ENCODE measurements around the gene ZNF548.
"Not testable (repeated sequence)": the region's sequence is repeated elsewhere in the genome, so short reads cannot be mapped to it uniquely, and the experiment has no call there.

ZNF548 gene

DNA sequence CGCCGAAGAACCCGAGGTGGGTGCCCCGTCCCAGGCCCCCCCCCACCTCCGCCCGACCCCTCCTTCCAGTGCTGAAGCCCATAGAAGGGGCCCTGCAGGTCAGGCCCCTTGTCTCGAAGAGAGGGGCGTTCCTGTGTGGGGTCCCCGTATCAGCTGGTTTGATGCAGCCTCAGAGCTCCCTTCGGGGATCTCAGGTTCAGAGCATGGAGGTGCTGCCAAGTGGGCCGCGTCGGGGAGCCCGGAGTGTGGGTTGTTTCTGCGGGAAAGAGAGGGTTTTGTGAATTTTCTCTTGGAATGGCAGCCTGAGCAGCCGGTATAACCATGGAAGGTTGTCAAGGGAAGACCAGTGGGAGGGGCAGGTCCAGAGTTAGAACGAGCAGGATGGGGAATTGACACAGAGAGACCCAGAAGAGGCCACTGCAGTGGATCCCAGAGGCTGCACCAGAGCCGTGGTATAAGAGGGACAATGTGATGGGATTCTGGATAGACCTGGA is 25.9 kb upstream of the ZNF548 start:
- Histone ChIP-seq H3K27ac (ENCODE audit: low read length) (no peak overlapping the region), H3K9ac (ENCODE audit: low read depth, low read length) (peak overlapping the region; percentile 67; the same call in 1 of the 2 replicates), H3K27me3 (ENCODE audit: insufficient read depth, low read length) (no peaks in the 10 kb centered on the region), H3K36me3 (ENCODE audit: insufficient read depth, low read depth, low read length) (0 out of 2 replicates have a peak, but pooled peaks cover 3% of the 10 kb centered on the region), H3K4me3 (ENCODE audit: low read length) (peak overlapping the region; percentile 84), H3K4me1 (ENCODE audit: insufficient read depth, low read length) (no peaks in the 10 kb centered on the region), H3K9me3 (ENCODE audit: insufficient read depth, low read depth, low read length) (no peaks in the 10 kb centered on the region)

DNA sequence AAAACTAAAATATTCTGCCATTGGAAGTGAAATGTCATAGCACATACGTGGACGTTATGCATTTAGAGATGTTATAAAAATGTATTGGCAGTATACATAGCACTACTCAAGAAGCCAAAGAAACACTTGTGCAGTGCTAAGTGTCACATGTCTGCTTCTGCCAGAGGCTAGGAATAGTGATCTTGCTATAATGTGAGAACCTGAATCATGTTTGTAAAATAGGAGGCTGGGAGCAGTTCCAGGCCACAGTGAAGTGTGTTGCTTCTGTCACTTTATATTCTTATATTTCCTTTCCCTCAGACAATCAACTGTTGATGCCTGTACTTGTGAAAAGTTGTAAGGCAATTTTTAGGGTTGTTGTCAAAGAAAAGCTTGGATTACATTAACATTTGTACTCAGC is 22.9 kb upstream of the ZNF548 start:
- Histone ChIP-seq H3K27ac (ENCODE audit: low read length) (no peak overlapping the region), H3K9me3 (ENCODE audit: insufficient read depth, low read depth, low read length) (peaks cover 2% of the 10 kb centered on the region; the same call in 1 of the 2 replicates), H3K27me3 (ENCODE audit: insufficient read depth, low read length) (no peaks in the 10 kb centered on the region), H3K4me3 (ENCODE audit: low read length) (no peak overlapping the region), H3K9ac (ENCODE audit: low read depth, low read length) (no peak overlapping the region), H3K36me3 (ENCODE audit: insufficient read depth, low read depth, low read length) (peaks cover under 1% of the 10 kb centered on the region; the same call in 1 of the 2 replicates), H3K4me1 (ENCODE audit: insufficient read depth, low read length) (no peaks in the 10 kb centered on the region)

DNA sequence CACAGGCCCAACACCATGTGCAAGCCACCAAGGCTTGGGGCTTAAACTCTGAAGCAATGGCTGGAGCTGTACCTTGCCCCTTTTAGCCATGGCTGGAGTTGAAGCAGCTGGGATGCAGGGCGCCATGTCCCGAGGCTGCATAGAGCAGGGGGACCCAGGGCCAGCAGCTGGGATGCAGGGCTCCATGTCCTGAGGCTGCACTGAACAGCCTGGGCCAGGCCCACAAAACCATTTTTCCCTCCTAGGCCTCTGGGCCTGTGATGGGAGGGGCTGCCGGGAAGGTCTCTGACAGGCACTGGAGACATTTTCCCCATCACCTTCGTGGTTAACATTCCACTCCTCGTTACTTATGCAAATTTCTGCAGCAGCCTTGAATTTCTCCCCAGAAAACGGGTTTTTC is 15.5 kb upstream of the ZNF548 start:
- Histone ChIP-seq H3K4me3 (ENCODE audit: low read length) (no peak overlapping the region), H3K9me3 (ENCODE audit: insufficient read depth, low read depth, low read length) (peaks cover 51% of the 10 kb centered on the region), H3K27me3 (ENCODE audit: insufficient read depth, low read length) (no peaks in the 10 kb centered on the region), H3K9ac (ENCODE audit: low read depth, low read length) (no peak overlapping the region), H3K36me3 (ENCODE audit: insufficient read depth, low read depth, low read length) (peaks cover 40% of the 10 kb centered on the region; the same call in 1 of the 2 replicates), H3K4me1 (ENCODE audit: insufficient read depth, low read length) (no peaks in the 10 kb centered on the region), H3K27ac (ENCODE audit: low read length) (no peak overlapping the region)

DNA sequence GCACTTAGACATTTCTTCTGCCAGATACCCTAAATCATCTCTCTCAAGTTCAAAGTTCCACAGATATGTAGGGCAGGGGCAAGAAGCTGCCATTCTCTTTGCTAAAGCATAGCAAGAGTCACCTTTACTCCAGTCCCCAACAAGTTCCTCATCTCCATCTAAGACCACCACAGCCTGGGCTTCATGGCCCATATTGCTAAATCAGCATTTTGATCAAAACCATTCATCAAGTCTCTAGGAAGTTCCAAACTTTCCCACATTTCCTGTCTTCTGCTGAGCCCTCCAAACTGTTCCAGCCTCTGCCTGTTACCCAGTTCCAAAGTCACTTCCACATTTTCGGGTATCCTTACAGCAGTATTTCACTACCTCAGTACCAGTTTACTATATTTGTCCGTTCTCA is 15.0 kb upstream of the ZNF548 start:
- H3K27ac ChIP-seq (ENCODE audit: low read length); H3K9ac ChIP-seq (ENCODE audit: low read depth, low read length); H3K27me3 ChIP-seq (ENCODE audit: insufficient read depth, low read length); H3K4me3 ChIP-seq (ENCODE audit: low read length); H3K4me1 ChIP-seq (ENCODE audit: insufficient read depth, low read length): not testable (repeated sequence)
- Histone ChIP-seq H3K36me3 (ENCODE audit: insufficient read depth, low read depth, low read length) (peaks cover 40% of the 10 kb centered on the region; the same call in 1 of the 2 replicates), H3K9me3 (ENCODE audit: insufficient read depth, low read depth, low read length) (peaks cover 53% of the 10 kb centered on the region)

DNA sequence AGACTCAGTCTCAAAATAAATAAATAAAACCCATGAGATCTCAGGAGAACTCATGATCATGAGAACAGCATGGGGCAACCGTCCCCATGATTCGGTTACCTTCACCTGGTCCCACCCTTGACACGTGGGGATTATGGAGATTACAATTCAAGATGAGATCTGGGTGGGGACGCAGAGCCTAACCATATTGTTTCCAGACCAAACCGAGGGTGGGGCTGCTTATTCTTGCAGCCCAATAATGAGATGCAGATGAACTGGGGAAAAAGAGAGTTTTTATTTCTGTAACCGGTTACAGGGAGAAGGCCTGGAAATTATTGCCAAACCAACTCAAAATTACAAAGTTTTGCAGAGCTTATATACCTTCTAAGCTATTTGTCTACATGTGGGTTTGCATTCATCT is 13.5 kb upstream of the ZNF548 start:
- no peak overlapping the region for H3K4me3 ChIP-seq (ENCODE audit: low read length)
- peaks cover 40% of the 10 kb centered on the region; the same call in 1 of the 2 replicates for H3K36me3 ChIP-seq (ENCODE audit: insufficient read depth, low read depth, low read length)
- no peaks in the 10 kb centered on the region for H3K4me1 ChIP-seq (ENCODE audit: insufficient read depth, low read length)
- no peak overlapping the region for H3K9ac ChIP-seq (ENCODE audit: low read depth, low read length)
- peaks cover 61% of the 10 kb centered on the region for H3K9me3 ChIP-seq (ENCODE audit: insufficient read depth, low read depth, low read length)
- no peak overlapping the region for H3K27ac ChIP-seq (ENCODE audit: low read length)
- no peaks in the 10 kb centered on the region for H3K27me3 ChIP-seq (ENCODE audit: insufficient read depth, low read length)

DNA sequence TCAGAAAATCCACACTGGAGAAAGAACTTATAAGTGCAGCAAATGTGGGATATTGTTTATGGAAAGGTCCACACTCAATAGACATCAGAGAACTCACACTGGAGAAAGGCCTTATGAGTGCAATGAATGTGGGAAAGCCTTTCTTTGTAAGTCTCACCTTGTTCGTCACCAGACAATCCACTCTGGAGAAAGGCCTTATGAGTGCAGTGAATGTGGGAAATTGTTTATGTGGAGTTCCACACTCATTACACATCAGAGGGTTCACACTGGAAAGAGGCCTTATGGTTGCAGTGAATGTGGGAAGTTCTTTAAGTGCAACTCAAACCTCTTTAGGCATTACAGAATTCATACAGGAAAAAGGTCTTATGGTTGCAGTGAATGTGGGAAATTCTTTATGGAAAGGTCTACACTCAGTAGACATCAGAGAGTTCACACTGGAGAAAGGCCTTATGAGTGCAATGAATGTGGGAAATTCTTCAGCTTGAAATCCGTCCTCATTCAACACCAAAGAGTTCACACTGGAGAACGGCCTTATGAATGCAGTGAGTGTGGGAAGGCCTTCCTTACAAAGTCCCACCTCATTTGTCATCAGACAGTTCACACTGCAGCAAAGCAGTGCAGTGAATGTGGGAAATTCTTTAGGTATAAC is 12.0 kb upstream of the ZNF548 start:
- Histone ChIP-seq H3K36me3 (ENCODE audit: insufficient read depth, low read depth, low read length) (peaks cover 35% of the 10 kb centered on the region; the same call in 1 of the 2 replicates), H3K27ac (ENCODE audit: low read length) (no peak overlapping the region), H3K9me3 (ENCODE audit: insufficient read depth, low read depth, low read length) (peaks cover 57% of the 10 kb centered on the region), H3K9ac (ENCODE audit: low read depth, low read length) (no peak overlapping the region), H3K27me3 (ENCODE audit: insufficient read depth, low read length) (no peaks in the 10 kb centered on the region), H3K4me1 (ENCODE audit: insufficient read depth, low read length) (no peaks in the 10 kb centered on the region), H3K4me3 (ENCODE audit: low read length) (no peak overlapping the region)

DNA sequence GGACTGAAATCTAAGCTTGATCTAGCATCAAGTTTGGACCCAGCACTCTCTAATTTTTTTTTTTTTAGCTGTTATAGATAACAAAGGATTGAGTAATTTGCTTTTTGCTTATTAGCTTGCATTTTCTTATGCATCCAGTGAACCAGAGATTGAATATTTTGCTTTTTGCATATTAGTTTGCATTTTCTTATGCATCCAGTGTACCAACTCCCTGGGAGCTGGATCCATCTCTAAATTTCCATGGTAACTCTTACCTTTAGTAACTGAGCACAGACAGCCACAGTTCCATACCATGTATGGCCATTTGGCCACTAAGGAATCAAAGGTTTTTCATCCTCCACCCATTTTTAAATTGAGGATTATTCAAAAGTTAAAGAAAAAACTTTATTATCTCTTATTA is 8.7 kb upstream of the ZNF548 start:
- Histone ChIP-seq H3K36me3 (ENCODE audit: insufficient read depth, low read depth, low read length) (peaks cover 19% of the 10 kb centered on the region; the same call in 1 of the 2 replicates), H3K27ac (ENCODE audit: low read length) (no peak overlapping the region), H3K4me1 (ENCODE audit: insufficient read depth, low read length) (no peaks in the 10 kb centered on the region), H3K27me3 (ENCODE audit: insufficient read depth, low read length) (no peaks in the 10 kb centered on the region), H3K9ac (ENCODE audit: low read depth, low read length) (no peak overlapping the region), H3K4me3 (ENCODE audit: low read length) (no peak overlapping the region), H3K9me3 (ENCODE audit: insufficient read depth, low read depth, low read length) (peaks cover 36% of the 10 kb centered on the region)

DNA sequence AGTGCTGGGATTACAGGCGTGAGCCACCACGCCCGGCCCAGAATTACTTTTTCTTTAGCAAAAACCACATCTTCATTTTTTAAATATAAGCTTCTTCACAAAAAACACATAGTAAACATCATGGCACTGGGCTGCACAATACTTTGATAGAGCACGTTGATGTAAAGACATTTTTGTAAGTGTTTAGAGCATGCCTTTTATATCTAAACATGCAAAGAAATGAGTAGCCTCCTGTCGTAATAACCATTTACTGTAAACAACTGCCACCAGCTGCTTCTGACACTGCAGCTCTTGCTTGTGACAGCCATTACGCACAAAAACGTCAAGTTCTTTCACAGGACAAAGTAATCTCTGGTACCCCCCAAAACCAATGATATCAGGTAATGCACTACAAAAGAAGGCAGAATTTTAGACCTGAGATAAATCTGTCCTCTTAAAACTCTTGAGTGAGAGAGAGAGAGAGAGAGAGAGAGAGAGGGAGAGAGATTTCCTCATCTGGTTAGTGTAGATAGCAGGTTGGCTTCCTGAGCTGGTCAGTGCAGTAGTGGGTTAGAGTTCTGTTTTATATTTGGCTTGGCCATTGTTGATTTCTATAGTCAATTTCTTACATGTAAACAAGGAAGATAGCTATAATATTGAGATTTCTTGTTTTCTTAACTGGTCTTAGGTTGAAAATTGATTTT is 6.7 kb upstream of the ZNF548 start:
- Histone ChIP-seq H3K4me1 (ENCODE audit: insufficient read depth, low read length) (no peaks in the 10 kb centered on the region), H3K27ac (ENCODE audit: low read length) (no peak overlapping the region), H3K27me3 (ENCODE audit: insufficient read depth, low read length) (no peaks in the 10 kb centered on the region), H3K9ac (ENCODE audit: low read depth, low read length) (no peak overlapping the region), H3K36me3 (ENCODE audit: insufficient read depth, low read depth, low read length) (peaks cover 6% of the 10 kb centered on the region; the same call in 1 of the 2 replicates), H3K4me3 (ENCODE audit: low read length) (no peak overlapping the region), H3K9me3 (ENCODE audit: insufficient read depth, low read depth, low read length) (peaks cover 22% of the 10 kb centered on the region)

DNA sequence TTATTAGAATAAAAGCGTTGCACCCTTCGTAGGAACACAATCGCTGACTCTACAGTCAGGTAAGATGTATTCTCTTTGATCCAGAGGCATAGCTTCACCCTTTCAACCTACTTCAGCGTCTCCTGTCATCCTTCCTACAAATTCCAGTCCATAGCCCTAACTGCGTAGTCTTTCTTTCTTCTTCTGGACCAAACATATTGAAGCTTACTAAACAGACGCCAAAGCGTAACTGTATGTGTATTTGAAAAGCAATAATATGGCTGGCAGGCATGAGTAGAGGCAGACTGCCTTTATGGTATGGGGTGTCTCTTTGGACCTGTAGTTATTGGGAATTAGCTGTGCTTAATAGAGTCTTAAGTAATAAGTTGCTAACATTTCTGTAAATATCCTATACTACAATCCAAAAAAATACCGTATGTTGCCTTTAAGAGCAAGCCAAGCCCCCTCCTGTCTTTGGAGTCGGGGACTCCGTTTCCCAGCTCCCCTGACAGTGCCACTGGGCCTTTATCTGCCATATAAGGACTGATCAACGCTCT is 392 bp upstream of the ZNF548 start:
- H3K9me3 ChIP-seq (ENCODE audit: insufficient read depth, low read depth, low read length) = no peaks in the 10 kb centered on the region
- H3K27ac ChIP-seq (ENCODE audit: low read length) = peak overlapping the region; percentile 26
- peaks cover 1% of the 10 kb centered on the region; the same call in 1 of the 2 replicates for H3K36me3 ChIP-seq (ENCODE audit: insufficient read depth, low read depth, low read length)
- H3K9ac ChIP-seq (ENCODE audit: low read depth, low read length) = peak overlapping the region; percentile 36; the same call in 1 of the 2 replicates
- no peaks in the 10 kb centered on the region for H3K4me1 ChIP-seq (ENCODE audit: insufficient read depth, low read length)
- peak overlapping the region; percentile 53 for H3K4me3 ChIP-seq (ENCODE audit: low read length)
- no peaks in the 10 kb centered on the region for H3K27me3 ChIP-seq (ENCODE audit: insufficient read depth, low read length)

DNA sequence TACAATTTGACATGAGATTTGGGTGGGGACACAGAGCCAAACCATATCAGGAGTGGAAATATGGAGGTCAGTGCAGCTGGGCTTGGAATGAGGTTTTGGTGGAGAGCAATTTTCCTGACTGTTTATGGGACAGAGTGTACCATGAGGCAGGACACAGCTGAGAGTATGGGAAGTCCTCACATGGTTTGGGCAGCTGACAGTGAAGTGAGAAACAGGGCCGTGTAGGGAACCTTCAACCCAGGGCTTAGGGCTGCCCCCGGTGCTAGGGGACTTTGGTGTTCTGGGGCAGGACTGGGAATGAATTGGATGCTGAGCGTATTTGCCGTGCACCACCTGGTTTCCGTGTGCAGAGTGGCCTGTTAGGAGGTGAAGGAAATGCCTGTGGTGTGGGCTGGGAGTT is 6.1 kb downstream of the ZNF548 start:
- Histone ChIP-seq H3K9me3 (ENCODE audit: insufficient read depth, low read depth, low read length) (peaks cover 9% of the 10 kb centered on the region), H3K27ac (ENCODE audit: low read length) (no peak overlapping the region), H3K4me1 (ENCODE audit: insufficient read depth, low read length) (no peaks in the 10 kb centered on the region), H3K27me3 (ENCODE audit: insufficient read depth, low read length) (no peaks in the 10 kb centered on the region), H3K36me3 (ENCODE audit: insufficient read depth, low read depth, low read length) (peaks cover 27% of the 10 kb centered on the region), H3K4me3 (ENCODE audit: low read length) (no peak overlapping the region), H3K9ac (ENCODE audit: low read depth, low read length) (no peak overlapping the region)

DNA sequence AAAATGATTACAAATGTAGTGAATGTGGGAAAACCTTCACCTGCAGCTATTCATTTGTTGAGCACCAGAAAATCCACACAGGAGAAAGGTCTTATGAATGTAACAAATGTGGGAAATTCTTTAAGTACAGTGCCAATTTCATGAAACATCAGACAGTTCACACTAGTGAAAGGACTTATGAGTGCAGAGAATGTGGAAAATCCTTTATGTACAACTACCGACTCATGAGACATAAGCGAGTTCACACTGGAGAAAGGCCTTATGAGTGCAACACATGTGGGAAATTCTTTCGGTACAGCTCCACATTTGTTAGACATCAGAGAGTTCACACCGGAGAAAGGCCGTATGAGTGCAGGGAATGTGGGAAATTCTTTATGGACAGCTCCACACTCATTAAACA is 9.2 kb downstream of the ZNF548 start:
- Histone ChIP-seq H3K9ac (ENCODE audit: low read depth, low read length) (no peak overlapping the region), H3K4me3 (ENCODE audit: low read length) (no peak overlapping the region), H3K9me3 (ENCODE audit: insufficient read depth, low read depth, low read length) (peaks cover 20% of the 10 kb centered on the region), H3K4me1 (ENCODE audit: insufficient read depth, low read length) (no peaks in the 10 kb centered on the region), H3K27ac (ENCODE audit: low read length) (no peak overlapping the region), H3K36me3 (ENCODE audit: insufficient read depth, low read depth, low read length) (peaks cover 27% of the 10 kb centered on the region), H3K27me3 (ENCODE audit: insufficient read depth, low read length) (no peaks in the 10 kb centered on the region)
